HepG2 (cell line): ENCODE measurements around the gene STKLD1. TPM values are rescaled to one million over a fixed set of nuclear protein-coding genes. Genes with fewer than 3 reads are reported as not detected.

Source experiments
- ATAC-seq: fragments of 200-7000 bp; cut with Tn5 transposase; 3 replicates; pipeline ENCODE4 v1.9.1; 2020; ENCODE audit warnings: mild to moderate bottlenecking, moderate library complexity
- BruUV-seq: library from RNA; stranded (reverse); fragments of 400-500 nt; replicated peaks from 2 replicates; lab custom pipeline; 2021; lab: Mats Ljungman, UMichigan
- CTCF ChIA-PET: fragments of 300-600 bp; formaldehyde crosslinking; extraction: SDS; loops from one replicate; lab custom pipeline; 2021; ENCODE audit warnings: low total read pairs, inconsistent platforms, low intra/inter-chr PET ratio; lab: Yijun Ruan, JAX
- POLR2A ChIA-PET: fragments of 350-600 bp; sonication (Branson Sonifier 250); formaldehyde crosslinking; loops from one replicate; lab custom pipeline; 2020; ENCODE audit warnings: antibody characterized with exemption, inconsistent platforms; lab: Yijun Ruan, JAX
- DNase-seq: peaks from one replicate; pipeline ENCODE4 v3.0.0-alpha.2; 2015; ENCODE audit warnings: low spot score
- FAIRE-seq: peaks from 3 replicates; lab custom pipeline; 2011; peaks lifted over from hg19 to GRCh38; lab: Jason Lieb, UNC
- H2AFZ ChIP-seq: one replicate; pipeline ENCODE4 v1.6.1; 2011; ENCODE audit warnings: low read length, inconsistent platforms
- H3K27ac ChIP-seq: fragments of 300-600 bp; 3 replicates; pipeline ENCODE4 v1.8.0; 2011; ENCODE audit warnings: mixed run types, mild to moderate bottlenecking, mixed read lengths, low read length, inconsistent platforms; ENCODE audit not compliant: insufficient read depth; ENCODE audit errors: extremely low read length
- H3K27me3 ChIP-seq, 2 experiments: fragments of 200-600 bp in 1 of 2; 2 replicates in 1 of 2; 3 replicates in 1 of 2; pipeline versions ENCODE4 v1.6.0 to v1.8.0; 2011; ENCODE audit warnings: low read length in 2 of 2, mild to moderate bottlenecking in 2 of 2, moderate library complexity in 2 of 2, inconsistent platforms in 1 of 2; ENCODE audit not compliant: insufficient read depth in 2 of 2, control insufficient read depth in 1 of 2
- H3K36me3 ChIP-seq, 2 experiments: fragments of 200-600 bp in 1 of 2; replicated peaks in 1 of 2; 2 replicates in 1 of 2; 3 replicates in 1 of 2; pipeline versions ENCODE4 v1.5.1 to v1.8.0; 2011; ENCODE audit warnings: low read length in 2 of 2, inconsistent platforms in 1 of 2; ENCODE audit not compliant: insufficient read depth in 2 of 2, control insufficient read depth in 1 of 2
- H3K4me1 ChIP-seq: 2 replicates; pipeline ENCODE4 v1.5.1; 2012; ENCODE audit warnings: low read length, inconsistent platforms; ENCODE audit not compliant: insufficient read depth
- H3K4me2 ChIP-seq: 2 replicates; pipeline ENCODE4 v1.6.0; 2011; ENCODE audit warnings: low read depth, low read length, inconsistent platforms
- H3K4me3 ChIP-seq, 3 experiments: fragments of 200-600 bp in 1 of 3; sonication (generic), shearing (Covaris generic) in 1 of 3; replicated peaks in 1 of 3; 2 replicates each; pipeline ENCODE4 v1.5.1; 2011 to 2016; ENCODE audit warnings: low read length in 3 of 3, inconsistent platforms in 2 of 3, low read depth in 2 of 3, mild to moderate bottlenecking in 2 of 3, control low read depth in 1 of 3, mixed read lengths in 1 of 3; ENCODE audit not compliant: insufficient read depth in 1 of 3
- H3K79me2 ChIP-seq: one replicate; pipeline ENCODE4 v1.6.1; 2011; ENCODE audit warnings: low read length, inconsistent platforms; ENCODE audit not compliant: insufficient read depth
- H3K9ac ChIP-seq: 2 replicates; pipeline ENCODE4 v1.6.0; 2011; ENCODE audit warnings: mild to moderate bottlenecking, low read depth, low read length, inconsistent platforms; ENCODE audit not compliant: insufficient read depth
- H3K9me3 ChIP-seq: 2 replicates; pipeline ENCODE4 v1.5.1; 2012; ENCODE audit warnings: mild to moderate bottlenecking, low read length
- H4K20me1 ChIP-seq: 2 replicates; pipeline ENCODE4 v1.6.0; 2011; ENCODE audit warnings: inconsistent platforms, mild to moderate bottlenecking, low read length, moderate library complexity; ENCODE audit not compliant: insufficient read depth
- IKZF5 ChIP-seq: IDR thresholded peaks from 2 replicates; pipeline ENCODE4 v1.6.1; 2018; ENCODE audit warnings: missing genetic modification reagents, mild to moderate bottlenecking, missing compliant biosample characterization
- MIER2 ChIP-seq: IDR thresholded peaks from 2 replicates; pipeline ENCODE4 v1.6.1; 2016; ENCODE audit warnings: missing biosample characterization, missing genetic modification reagents
- NR1H2 ChIP-seq: sonication (generic); formaldehyde crosslinking; IDR thresholded peaks from 2 replicates; pipeline ENCODE4 v1.8.1; 2022; ENCODE audit warnings: low read depth, missing genetic modification reagents, borderline replicate concordance
- POLR2G ChIP-seq: fragments of 200-400 bp; formaldehyde crosslinking; IDR thresholded peaks from 2 replicates; pipeline ENCODE4 v1.6.1; 2018; ENCODE audit warnings: mild to moderate bottlenecking, low read depth, low read length, moderate library complexity
- RBM22 ChIP-seq: fragments of 200-400 bp; formaldehyde crosslinking; optimal IDR thresholded peaks from 2 replicates; pipeline ENCODE3; 2017; ENCODE audit warnings: mild to moderate bottlenecking, low read length, moderate library complexity
- ZBTB4 ChIP-seq: sonication (generic); formaldehyde crosslinking; IDR thresholded peaks from 2 replicates; pipeline ENCODE4 v1.4.0; 2020; ENCODE audit warnings: missing genetic modification reagents, mild to moderate bottlenecking, borderline replicate concordance
- ZNF251 ChIP-seq: sonication (generic); formaldehyde crosslinking; IDR thresholded peaks from 2 replicates; pipeline ENCODE4 v1.9.0; 2021; ENCODE audit warnings: mild to moderate bottlenecking, missing genetic modification reagents
- ZNF260 ChIP-seq: sonication (generic); formaldehyde crosslinking; IDR thresholded peaks from 2 replicates; pipeline ENCODE4 v1.4.0; 2020; ENCODE audit warnings: missing genetic modification reagents, low read depth, mild to moderate bottlenecking, borderline replicate concordance
- ZNF263 ChIP-seq: sonication (generic); formaldehyde crosslinking; IDR thresholded peaks from 2 replicates; pipeline ENCODE4 v1.4.0; 2020; ENCODE audit warnings: missing genetic modification reagents
- ZNF543 ChIP-seq: sonication (generic); formaldehyde crosslinking; IDR thresholded peaks from 2 replicates; pipeline ENCODE4 v1.4.0; 2020; ENCODE audit warnings: mild to moderate bottlenecking, missing genetic modification reagents
- ZNF749 ChIP-seq: sonication (generic); formaldehyde crosslinking; IDR thresholded peaks from 2 replicates; pipeline ENCODE4 v1.8.0; 2022; ENCODE audit warnings: mild to moderate bottlenecking, missing genetic modification reagents, moderate library complexity, borderline replicate concordance
- ZNF83 ChIP-seq: sonication (generic); formaldehyde crosslinking; IDR thresholded peaks from 2 replicates; pipeline ENCODE4 v1.4.0; 2020; ENCODE audit warnings: missing genetic modification reagents, mild to moderate bottlenecking, borderline replicate concordance
- WGBS: methylation state at CpG from one replicate; pipeline ENCODE4 v1.1.6; 2017; ENCODE audit warnings: low lambda C conversion rate; 5-methylcytosine and 5-hydroxymethylcytosine counted together
- in situ Hi-C: cut with HindIII; loops from 2 replicates; pipeline ENCODE4 v1.10.0; 2017; ENCODE audit warnings: low pct_unique_long_range_greater_than_20kb; ENCODE audit not compliant: extremely low pct_ligation_motif_present
- intact Hi-C: fragments of 100-400 bp; cut with micrococcal nuclease; formaldehyde crosslinking; loops from one replicate; pipeline ENCODE4 v1.10.0; 2022; ENCODE audit not compliant: unreplicated experiment
- polyA plus RNA-seq, 8 experiments: library from polyadenylated mRNA; depleted of rRNA in 3 of 8; stranded (reverse) in 7 of 8; unstranded in 1 of 8; fragments of >200 nt; fragmentation: Illumina TruSeq in 4 of 8; extraction: Trizol in 4 of 8; gene quantifications; 2 replicates each; pipeline versions ENCODE4 v1.2.1 to v1.2.3, GENCODE V29; 2011 to 2016; ENCODE audit warnings: low read depth in 4 of 8, missing spikeins in 1 of 8, mixed read lengths in 1 of 8; ENCODE audit not compliant: insufficient read depth in 1 of 8
- total RNA-seq, 5 experiments: library from RNA; depleted of rRNA; stranded (reverse); fragments of >200 nt; fragmentation: Illumina TruSeq; extraction: Trizol; gene quantifications; 2 replicates each; pipeline ENCODE4 v1.2.3, GENCODE V29; 2016; ENCODE audit warnings: low read depth in 1 of 5
- TF ChIP-seq, protein P1 (sequence below): IDR thresholded peaks from 2 replicates; pipeline ENCODE4 v1.6.1; 2016; ENCODE audit warnings: mild to moderate bottlenecking
- TF ChIP-seq, protein P2 (sequence below): sonication (generic); formaldehyde crosslinking; IDR thresholded peaks from 2 replicates; pipeline ENCODE4 v1.5.1; 2020; ENCODE audit warnings: missing genetic modification reagents, mild to moderate bottlenecking, borderline replicate concordance
- TF ChIP-seq, protein P3 (sequence below): sonication (generic); formaldehyde crosslinking; IDR thresholded peaks from 2 replicates; pipeline ENCODE4 v1.8.1; 2022; ENCODE audit warnings: mild to moderate bottlenecking, missing genetic modification reagents

STKLD1 gene
- total and polyA plus RNA-seq, 2 of the 13 experiments (the other 11 are each of a cell fraction or from before 2014, with no cell fraction given) = 1.5 to 2.2 TPM

GRCh38 chr9:133353548-133353947, 22.6 kb upstream of the STKLD1 start:
- H3K9me3 ChIP-seq = no peaks in the 10 kb centered on the region
- H3K4me3 ChIP-seq = no peak overlapping the region
- DNase-seq (no peak), ATAC-seq (no peak), FAIRE-seq (no peak)
- ChIA-PET CTCF (no interaction called here), POLR2A (no interaction called here)
- in situ Hi-C loops (no loop called here), intact Hi-C loops (no loop called here)
- no peak overlapping the region for H3K27ac ChIP-seq
- peaks cover 28% of the 10 kb centered on the region for H3K79me2 ChIP-seq
- peaks cover 20% of the 10 kb centered on the region for H4K20me1 ChIP-seq
- H3K9ac ChIP-seq = no peak overlapping the region
- H3K36me3 ChIP-seq = peaks cover 18 to 47% of the 10 kb centered on the region in 2 experiments
- H3K27me3 ChIP-seq = no peaks in the 10 kb centered on the region; a peak in 1 of 5 replicates
- no CpG with 5 or more reads among the region's 5 CpGs for WGBS
- BruUV-seq = no TSS peak
- H2AFZ ChIP-seq = no peak overlapping the region
- peaks cover 50% of the 10 kb centered on the region for H3K4me1 ChIP-seq
- no peak overlapping the region for H3K4me2 ChIP-seq
- TF ChIP-seq MIER2 (CRISPR knock-in tag) (no peak), ZNF263 (CRISPR knock-in tag) (no peak), ZNF260 (CRISPR knock-in tag) (no peak), POLR2G (peak; percentile 41; the same call in 1 of the 2 replicates), NR1H2 (CRISPR knock-in tag) (no peak), RBM22 (peak; percentile 44), ZNF543 (CRISPR knock-in tag) (no peak), IKZF5 (CRISPR knock-in tag) (no peak), ZNF83 (CRISPR knock-in tag) (no peak), ZBTB4 (CRISPR knock-in tag) (no peak), ZNF749 (no peak), ZNF251 (CRISPR knock-in tag) (no peak)
- TF ChIP-seq, protein P1, sequence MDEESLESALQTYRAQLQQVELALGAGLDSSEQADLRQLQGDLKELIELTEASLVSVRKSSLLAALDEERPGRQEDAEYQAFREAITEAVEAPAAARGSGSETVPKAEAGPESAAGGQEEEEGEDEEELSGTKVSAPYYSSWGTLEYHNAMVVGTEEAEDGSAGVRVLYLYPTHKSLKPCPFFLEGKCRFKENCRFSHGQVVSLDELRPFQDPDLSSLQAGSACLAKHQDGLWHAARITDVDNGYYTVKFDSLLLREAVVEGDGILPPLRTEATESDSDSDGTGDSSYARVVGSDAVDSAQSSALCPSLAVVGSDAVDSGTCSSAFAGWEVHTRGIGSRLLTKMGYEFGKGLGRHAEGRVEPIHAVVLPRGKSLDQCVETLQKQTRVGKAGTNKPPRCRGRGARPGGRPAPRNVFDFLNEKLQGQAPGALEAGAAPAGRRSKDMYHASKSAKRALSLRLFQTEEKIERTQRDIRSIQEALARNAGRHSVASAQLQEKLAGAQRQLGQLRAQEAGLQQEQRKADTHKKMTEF = no peak
- TF ChIP-seq, protein P2, sequence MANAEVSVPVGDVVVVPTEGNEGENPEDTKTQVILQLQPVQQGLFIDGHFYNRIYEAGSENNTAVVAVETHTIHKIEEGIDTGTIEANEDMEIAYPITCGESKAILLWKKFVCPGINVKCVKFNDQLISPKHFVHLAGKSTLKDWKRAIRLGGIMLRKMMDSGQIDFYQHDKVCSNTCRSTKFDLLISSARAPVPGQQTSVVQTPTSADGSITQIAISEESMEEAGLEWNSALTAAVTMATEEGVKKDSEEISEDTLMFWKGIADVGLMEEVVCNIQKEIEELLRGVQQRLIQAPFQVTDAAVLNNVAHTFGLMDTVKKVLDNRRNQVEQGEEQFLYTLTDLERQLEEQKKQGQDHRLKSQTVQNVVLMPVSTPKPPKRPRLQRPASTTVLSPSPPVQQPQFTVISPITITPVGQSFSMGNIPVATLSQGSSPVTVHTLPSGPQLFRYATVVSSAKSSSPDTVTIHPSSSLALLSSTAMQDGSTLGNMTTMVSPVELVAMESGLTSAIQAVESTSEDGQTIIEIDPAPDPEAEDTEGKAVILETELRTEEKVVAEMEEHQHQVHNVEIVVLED (CRISPR knock-in tag) = no peak
- TF ChIP-seq, protein P3, sequence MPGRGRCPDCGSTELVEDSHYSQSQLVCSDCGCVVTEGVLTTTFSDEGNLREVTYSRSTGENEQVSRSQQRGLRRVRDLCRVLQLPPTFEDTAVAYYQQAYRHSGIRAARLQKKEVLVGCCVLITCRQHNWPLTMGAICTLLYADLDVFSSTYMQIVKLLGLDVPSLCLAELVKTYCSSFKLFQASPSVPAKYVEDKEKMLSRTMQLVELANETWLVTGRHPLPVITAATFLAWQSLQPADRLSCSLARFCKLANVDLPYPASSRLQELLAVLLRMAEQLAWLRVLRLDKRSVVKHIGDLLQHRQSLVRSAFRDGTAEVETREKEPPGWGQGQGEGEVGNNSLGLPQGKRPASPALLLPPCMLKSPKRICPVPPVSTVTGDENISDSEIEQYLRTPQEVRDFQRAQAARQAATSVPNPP (CRISPR knock-in tag) = no peak
